ENCODE measurements around the gene MGST2.

The MGST2 gene

GRCh38 chr4:139674875-139675550 is 9.4 kb downstream of the MGST2 start:
- H3K27ac ChIP-seq (ENCODE audit: low read depth, low read length) = no peak overlapping the region
- H3K36me3 ChIP-seq (ENCODE audit: insufficient read depth, low read length) = peaks cover 11% of the 10 kb centered on the region
- no peak overlapping the region for H3K4me3 ChIP-seq (ENCODE audit: low read depth in 1 of 2, low read length in 2 of 2)
- no peaks in the 10 kb centered on the region for H3K9me3 ChIP-seq (ENCODE audit: low read length)
- H3K4me1 ChIP-seq (ENCODE audit: insufficient read depth, low read length) = no peaks in the 10 kb centered on the region
- H3K27me3 ChIP-seq (ENCODE audit: control insufficient read depth in 1 of 2, insufficient read depth in 2 of 2, low read length in 2 of 2) = no peaks in the 10 kb centered on the region
- H3K9ac ChIP-seq (ENCODE audit: low read length) = no peak overlapping the region

- H3K9me3 ChIP-seq (ENCODE audit: low read length) = no peaks in the 10 kb centered on the region
- no peak overlapping the region for H3K27ac ChIP-seq (ENCODE audit: low read depth, low read length)
- no peaks in the 10 kb centered on the region for H3K27me3 ChIP-seq (ENCODE audit: control insufficient read depth in 1 of 2, insufficient read depth in 2 of 2, low read length in 2 of 2)
- peaks cover 11% of the 10 kb centered on the region for H3K36me3 ChIP-seq (ENCODE audit: insufficient read depth, low read length)
- H3K4me3 ChIP-seq (ENCODE audit: low read depth in 1 of 2, low read length in 2 of 2) = no peak overlapping the region
- no peak overlapping the region for H3K9ac ChIP-seq (ENCODE audit: low read length)
- no peaks in the 10 kb centered on the region for H3K4me1 ChIP-seq (ENCODE audit: insufficient read depth, low read length)
Measured at GRCh38 chr4:139675651-139676050, 10.0 kb downstream of the MGST2 start.

- Histone ChIP-seq H3K4me3 (ENCODE audit: low read depth in 1 of 2, low read length in 2 of 2) (no peak overlapping the region), H3K4me1 (ENCODE audit: insufficient read depth, low read length) (no peaks in the 10 kb centered on the region), H3K27me3 (ENCODE audit: control insufficient read depth in 1 of 2, insufficient read depth in 2 of 2, low read length in 2 of 2) (no peaks in the 10 kb centered on the region), H3K9me3 (ENCODE audit: low read length) (no peaks in the 10 kb centered on the region), H3K27ac (ENCODE audit: low read depth, low read length) (no peak overlapping the region), H3K36me3 (ENCODE audit: insufficient read depth, low read length) (peaks cover 11% of the 10 kb centered on the region), H3K9ac (ENCODE audit: low read length) (no peak overlapping the region)
Measured at GRCh38 chr4:139676365-139676764, 10.7 kb downstream of the MGST2 start.

- Histone ChIP-seq H3K4me1 (ENCODE audit: insufficient read depth, low read length) (no peaks in the 10 kb centered on the region), H3K36me3 (ENCODE audit: insufficient read depth, low read length) (peaks cover 11% of the 10 kb centered on the region), H3K27me3 (ENCODE audit: control insufficient read depth in 1 of 2, insufficient read depth in 2 of 2, low read length in 2 of 2) (no peaks in the 10 kb centered on the region), H3K9ac (ENCODE audit: low read length) (no peak overlapping the region), H3K9me3 (ENCODE audit: low read length) (no peaks in the 10 kb centered on the region), H3K4me3 (ENCODE audit: low read depth in 1 of 2, low read length in 2 of 2) (no peak overlapping the region), H3K27ac (ENCODE audit: low read depth, low read length) (no peak overlapping the region)
Measured at GRCh38 chr4:139676913-139677585, 11.4 kb downstream of the MGST2 start.

GRCh38 chr4:139682309-139682708 is 16.7 kb downstream of the MGST2 start:
- Histone ChIP-seq H3K9ac (ENCODE audit: low read length) (no peak overlapping the region), H3K4me1 (ENCODE audit: insufficient read depth, low read length) (peaks cover 3% of the 10 kb centered on the region), H3K9me3 (ENCODE audit: low read length) (no peaks in the 10 kb centered on the region), H3K27ac (ENCODE audit: low read depth, low read length) (no peak overlapping the region), H3K27me3 (ENCODE audit: control insufficient read depth in 1 of 2, insufficient read depth in 2 of 2, low read length in 2 of 2) (no peaks in the 10 kb centered on the region), H3K36me3 (ENCODE audit: insufficient read depth, low read length) (peaks cover 11% of the 10 kb centered on the region), H3K4me3 (ENCODE audit: low read depth in 1 of 2, low read length in 2 of 2) (no peak overlapping the region)

GRCh38 chr4:139682741-139683151 is 17.1 kb downstream of the MGST2 start:
- H3K27me3 ChIP-seq (ENCODE audit: control insufficient read depth in 1 of 2, insufficient read depth in 2 of 2, low read length in 2 of 2) = no peaks in the 10 kb centered on the region
- H3K4me3 ChIP-seq (ENCODE audit: low read depth in 1 of 2, low read length in 2 of 2) = no peak overlapping the region
- H3K9ac ChIP-seq (ENCODE audit: low read length) = no peak overlapping the region
- H3K27ac ChIP-seq (ENCODE audit: low read depth, low read length) = no peak overlapping the region
- peaks cover 3% of the 10 kb centered on the region for H3K4me1 ChIP-seq (ENCODE audit: insufficient read depth, low read length)
- H3K9me3 ChIP-seq (ENCODE audit: low read length) = no peaks in the 10 kb centered on the region
- peaks cover 11% of the 10 kb centered on the region for H3K36me3 ChIP-seq (ENCODE audit: insufficient read depth, low read length)

GRCh38 chr4:139684351-139684750 is 18.7 kb downstream of the MGST2 start:
- no peaks in the 10 kb centered on the region for H3K9me3 ChIP-seq (ENCODE audit: low read length)
- no peaks in the 10 kb centered on the region for H3K27me3 ChIP-seq (ENCODE audit: control insufficient read depth in 1 of 2, insufficient read depth in 2 of 2, low read length in 2 of 2)
- peaks cover 3% of the 10 kb centered on the region for H3K4me1 ChIP-seq (ENCODE audit: insufficient read depth, low read length)
- no peak overlapping the region for H3K27ac ChIP-seq (ENCODE audit: low read depth, low read length)
- H3K36me3 ChIP-seq (ENCODE audit: insufficient read depth, low read length) = no peaks in the 10 kb centered on the region
- H3K4me3 ChIP-seq (ENCODE audit: low read depth in 1 of 2, low read length in 2 of 2) = no peak overlapping the region
- no peak overlapping the region for H3K9ac ChIP-seq (ENCODE audit: low read length)

GRCh38 chr4:139685180-139685579 is 19.6 kb downstream of the MGST2 start:
- no peak overlapping the region for H3K27ac ChIP-seq (ENCODE audit: low read depth, low read length)
- peaks cover 3% of the 10 kb centered on the region for H3K4me1 ChIP-seq (ENCODE audit: insufficient read depth, low read length)
- no peaks in the 10 kb centered on the region for H3K9me3 ChIP-seq (ENCODE audit: low read length)
- H3K9ac ChIP-seq (ENCODE audit: low read length) = no peak overlapping the region
- H3K36me3 ChIP-seq (ENCODE audit: insufficient read depth, low read length) = no peaks in the 10 kb centered on the region
- no peaks in the 10 kb centered on the region for H3K27me3 ChIP-seq (ENCODE audit: control insufficient read depth in 1 of 2, insufficient read depth in 2 of 2, low read length in 2 of 2)
- H3K4me3 ChIP-seq (ENCODE audit: low read depth in 1 of 2, low read length in 2 of 2) = no peak overlapping the region

GRCh38 chr4:139686130-139686529 is 20.5 kb downstream of the MGST2 start:
- Histone ChIP-seq H3K4me3 (ENCODE audit: low read depth in 1 of 2, low read length in 2 of 2) (no peak overlapping the region), H3K9me3 (ENCODE audit: low read length) (no peaks in the 10 kb centered on the region), H3K27ac (ENCODE audit: low read depth, low read length) (no peak overlapping the region), H3K36me3 (ENCODE audit: insufficient read depth, low read length) (no peaks in the 10 kb centered on the region), H3K9ac (ENCODE audit: low read length) (no peak overlapping the region), H3K27me3 (ENCODE audit: control insufficient read depth in 1 of 2, insufficient read depth in 2 of 2, low read length in 2 of 2) (no peaks in the 10 kb centered on the region), H3K4me1 (ENCODE audit: insufficient read depth, low read length) (peaks cover 3% of the 10 kb centered on the region)

- H3K27me3 ChIP-seq (ENCODE audit: control insufficient read depth in 1 of 2, insufficient read depth in 2 of 2, low read length in 2 of 2) = no peaks in the 10 kb centered on the region
- H3K9me3 ChIP-seq (ENCODE audit: low read length) = no peaks in the 10 kb centered on the region
- H3K9ac ChIP-seq (ENCODE audit: low read length) = no peak overlapping the region
- H3K4me3 ChIP-seq (ENCODE audit: low read depth in 1 of 2, low read length in 2 of 2) = no peak overlapping the region
- no peaks in the 10 kb centered on the region for H3K36me3 ChIP-seq (ENCODE audit: insufficient read depth, low read length)
- no peak overlapping the region for H3K27ac ChIP-seq (ENCODE audit: low read depth, low read length)
- H3K4me1 ChIP-seq (ENCODE audit: insufficient read depth, low read length) = peaks cover 3% of the 10 kb centered on the region
Measured at GRCh38 chr4:139686988-139687387, 21.4 kb downstream of the MGST2 start.

- Histone ChIP-seq H3K4me1 (ENCODE audit: insufficient read depth, low read length) (no peaks in the 10 kb centered on the region), H3K9ac (ENCODE audit: low read length) (no peak overlapping the region), H3K27ac (ENCODE audit: low read depth, low read length) (no peak overlapping the region)
Measured at GRCh38 chr4:139689093-139689722, 23.6 kb downstream of the MGST2 start.

More at GRCh38 chr4:139689093-139689722, 23.6 kb downstream of the MGST2 start:
- Histone ChIP-seq H3K27me3 (ENCODE audit: control insufficient read depth in 1 of 2, insufficient read depth in 2 of 2, low read length in 2 of 2) (no peaks in the 10 kb centered on the region), H3K36me3 (ENCODE audit: insufficient read depth, low read length) (no peaks in the 10 kb centered on the region), H3K9me3 (ENCODE audit: low read length) (no peaks in the 10 kb centered on the region), H3K4me3 (ENCODE audit: low read depth in 1 of 2, low read length in 2 of 2) (no peak overlapping the region)

All from muscle layer of colon (tissue), 2 donors.